LNCaP clone FGC (cell line): Measurements from ENCODE around the gene BCAM.
A peak's percentile ranks its signal among the peaks of the same experiment; 100 is the strongest.

Experiments
- DNase-seq: peaks from one replicate; pipeline ENCODE4 v3.0.0-alpha.2; 2011; ENCODE audit warnings: low read depth
- H3K4me3 ChIP-seq: 2 replicates; pipeline ENCODE4 v1.5.1; 2011; ENCODE audit warnings: mild to moderate bottlenecking, low read depth, low read length, control low read depth
- TF ChIP-seq, protein P1 (sequence below): IDR thresholded peaks from 2 replicates; pipeline ENCODE4 v1.5.1; 2012; ENCODE audit warnings: mild to moderate bottlenecking; ENCODE audit not compliant: control insufficient read depth, insufficient read depth; ENCODE audit errors: extremely low read depth

The BCAM gene, protein sequence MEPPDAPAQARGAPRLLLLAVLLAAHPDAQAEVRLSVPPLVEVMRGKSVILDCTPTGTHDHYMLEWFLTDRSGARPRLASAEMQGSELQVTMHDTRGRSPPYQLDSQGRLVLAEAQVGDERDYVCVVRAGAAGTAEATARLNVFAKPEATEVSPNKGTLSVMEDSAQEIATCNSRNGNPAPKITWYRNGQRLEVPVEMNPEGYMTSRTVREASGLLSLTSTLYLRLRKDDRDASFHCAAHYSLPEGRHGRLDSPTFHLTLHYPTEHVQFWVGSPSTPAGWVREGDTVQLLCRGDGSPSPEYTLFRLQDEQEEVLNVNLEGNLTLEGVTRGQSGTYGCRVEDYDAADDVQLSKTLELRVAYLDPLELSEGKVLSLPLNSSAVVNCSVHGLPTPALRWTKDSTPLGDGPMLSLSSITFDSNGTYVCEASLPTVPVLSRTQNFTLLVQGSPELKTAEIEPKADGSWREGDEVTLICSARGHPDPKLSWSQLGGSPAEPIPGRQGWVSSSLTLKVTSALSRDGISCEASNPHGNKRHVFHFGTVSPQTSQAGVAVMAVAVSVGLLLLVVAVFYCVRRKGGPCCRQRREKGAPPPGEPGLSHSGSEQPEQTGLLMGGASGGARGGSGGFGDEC

GRCh38 chr19:44808463-44809371 is at the start of gene BCAM:
Gene BCAM (plus strand): TSS chr19:44809103. CDS start chr19:44809125, 22 bp downstream.
- no peak for DNase-seq
- TF ChIP-seq, protein P1, sequence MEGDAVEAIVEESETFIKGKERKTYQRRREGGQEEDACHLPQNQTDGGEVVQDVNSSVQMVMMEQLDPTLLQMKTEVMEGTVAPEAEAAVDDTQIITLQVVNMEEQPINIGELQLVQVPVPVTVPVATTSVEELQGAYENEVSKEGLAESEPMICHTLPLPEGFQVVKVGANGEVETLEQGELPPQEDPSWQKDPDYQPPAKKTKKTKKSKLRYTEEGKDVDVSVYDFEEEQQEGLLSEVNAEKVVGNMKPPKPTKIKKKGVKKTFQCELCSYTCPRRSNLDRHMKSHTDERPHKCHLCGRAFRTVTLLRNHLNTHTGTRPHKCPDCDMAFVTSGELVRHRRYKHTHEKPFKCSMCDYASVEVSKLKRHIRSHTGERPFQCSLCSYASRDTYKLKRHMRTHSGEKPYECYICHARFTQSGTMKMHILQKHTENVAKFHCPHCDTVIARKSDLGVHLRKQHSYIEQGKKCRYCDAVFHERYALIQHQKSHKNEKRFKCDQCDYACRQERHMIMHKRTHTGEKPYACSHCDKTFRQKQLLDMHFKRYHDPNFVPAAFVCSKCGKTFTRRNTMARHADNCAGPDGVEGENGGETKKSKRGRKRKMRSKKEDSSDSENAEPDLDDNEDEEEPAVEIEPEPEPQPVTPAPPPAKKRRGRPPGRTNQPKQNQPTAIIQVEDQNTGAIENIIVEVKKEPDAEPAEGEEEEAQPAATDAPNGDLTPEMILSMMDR, result no peak
- H3K4me3 ChIP-seq, result peak within 1 kb of the TSS; percentile 64

DNA sequence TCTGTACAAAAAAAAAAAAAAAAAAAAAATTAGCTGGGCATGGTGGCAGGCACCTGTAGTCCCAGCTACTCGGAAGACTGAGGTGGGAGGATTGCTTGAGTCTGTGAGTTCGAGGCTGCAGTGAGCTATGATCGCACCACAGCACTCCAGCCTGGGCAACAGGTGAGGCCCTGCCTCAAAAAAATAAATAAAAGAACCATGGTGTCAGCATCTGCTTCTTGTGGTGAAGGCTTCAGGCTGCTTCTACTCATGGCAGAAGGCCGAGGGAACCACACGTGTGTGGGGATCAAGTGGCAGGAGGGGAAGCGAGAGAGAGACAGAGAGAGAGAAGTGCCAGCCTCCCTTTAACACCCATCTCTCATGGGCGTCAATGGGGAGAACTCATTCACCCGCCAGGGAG is 46.9 kb upstream of the BCAM start:
- no peak for DNase-seq
- no peak overlapping the region for H3K4me3 ChIP-seq
- TF ChIP-seq, protein P1, result no peak

GRCh38 chr19:44765033-44765948 is 43.6 kb upstream of the BCAM start:
- H3K4me3 ChIP-seq, result no peak overlapping the region
- DNase-seq, result no peak
- TF ChIP-seq, protein P1, result no peak

GRCh38 chr19:44765949-44766335 is 43.0 kb upstream of the BCAM start:
- DNase-seq, result no peak
- TF ChIP-seq, protein P1, result no peak
- H3K4me3 ChIP-seq, result no peak overlapping the region

DNA sequence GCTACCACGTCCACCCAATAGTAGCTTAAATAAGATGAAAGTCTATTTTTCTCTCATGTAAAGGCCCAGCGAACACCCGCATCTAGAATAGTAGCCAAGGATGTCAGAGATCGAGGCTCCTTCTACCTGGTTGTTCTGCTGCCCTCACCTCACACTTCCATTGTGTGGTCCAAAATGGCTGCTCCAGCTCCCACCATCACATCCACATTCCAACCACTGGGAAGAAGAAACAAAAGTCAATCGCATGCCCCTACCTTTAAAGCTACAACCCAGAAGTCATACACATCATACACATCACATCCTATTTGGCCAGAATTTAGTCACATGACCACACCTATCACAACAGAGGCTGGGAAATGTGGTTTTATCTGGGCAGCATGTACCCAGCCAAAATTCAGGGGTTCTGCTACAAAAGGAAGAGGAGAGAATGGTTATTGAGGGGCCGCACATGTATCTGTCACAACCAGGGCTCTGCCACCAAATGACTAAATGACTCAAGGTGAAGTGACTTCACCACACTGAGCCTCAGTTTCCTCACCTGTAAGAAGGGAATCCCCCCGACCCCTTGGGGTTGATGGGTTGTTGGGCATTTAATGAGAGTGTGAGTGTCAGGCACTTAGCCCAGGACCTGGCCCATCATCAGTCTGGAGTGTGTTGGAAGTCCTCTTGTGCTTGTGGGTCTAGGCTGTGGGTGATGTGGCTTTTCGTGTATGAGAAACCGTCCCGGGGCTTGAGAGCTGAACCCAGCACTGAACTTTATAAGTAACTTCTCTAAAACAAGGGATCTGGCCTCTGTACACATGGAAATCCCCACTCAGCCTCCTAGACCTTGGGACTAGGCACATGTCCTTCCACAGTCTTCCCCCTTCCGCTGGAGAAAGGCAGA is 41.4 kb upstream of the BCAM start:
- no peak overlapping the region for H3K4me3 ChIP-seq
- TF ChIP-seq, protein P1, result no peak
- DNase-seq, result no peak
